Measurements from ENCODE around the gene XRCC3.
"Not testable (repeated sequence)": the region's sequence is repeated elsewhere in the genome, so short reads cannot be mapped to it uniquely, and the experiment has no call there.

XRCC3 gene

GRCh38 chr14:103694572-103695026, 20.7 kb downstream of the XRCC3 start:
- no peak for DNase-seq (ENCODE audit: low read depth)

- no peak for DNase-seq (ENCODE audit: low read depth)
Observed at GRCh38 chr14:103693515-103693914, 21.7 kb downstream of the XRCC3 start.

GRCh38 chr14:103692871-103693270, 22.4 kb downstream of the XRCC3 start:
- DNase-seq (ENCODE audit: low read depth): no peak

- no peak for DNase-seq (ENCODE audit: low read depth)
Observed at GRCh38 chr14:103692159-103692558, 23.1 kb downstream of the XRCC3 start.

- DNase-seq (ENCODE audit: low read depth): not testable (repeated sequence)
Observed at GRCh38 chr14:103691655-103692054, 23.6 kb downstream of the XRCC3 start.

GRCh38 chr14:103690332-103690731, 24.9 kb downstream of the XRCC3 start:
- no peak for DNase-seq (ENCODE audit: low read depth)

- peak; percentile 75 for DNase-seq (ENCODE audit: low read depth)
Observed at GRCh38 chr14:103688906-103689902, 26.0 kb downstream of the XRCC3 start.

GRCh38 chr14:103688441-103688840, 26.8 kb downstream of the XRCC3 start:
- DNase-seq (ENCODE audit: low read depth): peak; percentile 57

- DNase-seq (ENCODE audit: low read depth): no peak
Observed at GRCh38 chr14:103687712-103688111, 27.5 kb downstream of the XRCC3 start.

- DNase-seq (ENCODE audit: low read depth): peak; percentile 54
Observed at GRCh38 chr14:103686831-103687485, 28.3 kb downstream of the XRCC3 start.

GRCh38 chr14:103685276-103686211, 29.7 kb downstream of the XRCC3 start:
- no peak for DNase-seq (ENCODE audit: low read depth)

- DNase-seq (ENCODE audit: low read depth): no peak
Observed at GRCh38 chr14:103684871-103685270, 30.4 kb downstream of the XRCC3 start.

GRCh38 chr14:103684471-103684870, 30.8 kb downstream of the XRCC3 start:
- DNase-seq (ENCODE audit: low read depth): no peak

- DNase-seq (ENCODE audit: low read depth): no peak
Observed at GRCh38 chr14:103683139-103683538, 32.1 kb downstream of the XRCC3 start.

GRCh38 chr14:103680491-103681231, 34.6 kb downstream of the XRCC3 start:
- DNase-seq (ENCODE audit: low read depth): no peak

- DNase-seq (ENCODE audit: low read depth): peak; percentile 52
Observed at GRCh38 chr14:103679351-103679750, 35.9 kb downstream of the XRCC3 start.

GRCh38 chr14:103676881-103677675, 38.2 kb downstream of the XRCC3 start:
- no peak for DNase-seq (ENCODE audit: low read depth)

GRCh38 chr14:103675957-103676356, 39.3 kb downstream of the XRCC3 start:
- no peak for DNase-seq (ENCODE audit: low read depth)

- DNase-seq (ENCODE audit: low read depth): no peak
Observed at GRCh38 chr14:103671911-103672310, 43.3 kb downstream of the XRCC3 start.

GRCh38 chr14:103669370-103669769, 45.9 kb downstream of the XRCC3 start:
- no peak for DNase-seq (ENCODE audit: low read depth)
